Measurements from ENCODE around the gene RETREG1.

DNA sequence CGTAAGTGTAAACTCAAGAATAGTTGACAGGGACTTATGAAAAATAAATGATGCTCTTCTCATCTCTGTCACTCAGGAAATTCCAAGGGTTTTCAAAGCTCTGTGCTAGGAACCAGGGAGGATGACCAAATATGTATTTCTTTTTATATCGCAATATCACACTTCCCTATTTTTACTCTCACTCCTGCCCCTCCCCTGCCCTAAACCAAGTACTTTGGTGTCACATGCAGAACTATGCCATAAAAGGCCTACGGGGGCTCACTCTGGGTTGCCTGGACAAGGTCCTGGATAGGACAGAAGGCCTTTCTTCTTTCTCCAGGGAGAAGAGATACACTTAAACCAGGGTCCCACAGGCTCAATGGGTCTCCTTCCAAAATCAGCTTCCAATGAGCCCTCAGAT, 8.3 kb upstream of the RETREG1 start:
- no peak for TF ChIP-seq POLR2AphosphoS5 (IDR thresholded peaks at IDR 0.05; ENCODE audit: borderline replicate concordance, low read depth, low read length)
- TF ChIP-seq EZH2 (IDR thresholded peaks at IDR 0.05), result no peak
- TF ChIP-seq FOXP2 (optimal IDR thresholded peaks at IDR 0.05; ENCODE audit: control extremely low read depth, extremely low read length, insufficient read depth), result no peak
